Stimulated activated CD8-positive, alpha-beta memory T cell treated with anti-CD3 and anti-CD28 coated beads, Interleukin-15, amount 100 ng/mL, for 1 hour (primary cell): Measurements from ENCODE around the gene HTR4.
A peak's percentile ranks its signal among the peaks of the same experiment; 100 is the strongest.
"Not testable (repeated sequence)": the region's sequence is repeated elsewhere in the genome, so short reads cannot be mapped to it uniquely, and the experiment has no call there.

ENCODE experiments used
- DNase-seq: peaks from one replicate; pipeline ENCODE4 v3.0.0-alpha.2; 2020; ENCODE audit warnings: low read depth

Gene HTR4

DNA sequence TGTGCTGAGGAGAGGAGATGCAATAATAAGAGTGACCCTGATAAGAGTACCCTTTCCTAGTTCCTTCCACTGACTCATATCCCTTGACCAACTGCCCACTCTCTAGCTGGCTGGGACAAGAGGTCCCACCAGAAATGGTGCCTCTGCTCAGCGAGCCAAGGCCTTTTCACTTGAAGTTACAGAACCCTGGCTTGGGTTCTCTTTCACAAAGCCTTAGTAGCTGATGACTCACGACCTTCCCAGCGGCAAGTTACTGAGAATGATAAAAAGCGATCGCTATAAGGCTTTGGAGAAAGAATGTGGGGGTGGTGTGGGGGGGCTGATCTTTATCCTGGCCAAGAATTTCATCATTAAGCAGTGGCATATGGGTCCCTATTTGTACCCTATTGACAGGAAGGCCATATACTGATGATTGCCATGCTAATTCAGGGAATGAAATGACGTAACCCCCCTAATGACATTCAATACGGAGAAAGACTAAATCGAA is 180.3 kb downstream of the HTR4 start:
- no peak for DNase-seq

DNA sequence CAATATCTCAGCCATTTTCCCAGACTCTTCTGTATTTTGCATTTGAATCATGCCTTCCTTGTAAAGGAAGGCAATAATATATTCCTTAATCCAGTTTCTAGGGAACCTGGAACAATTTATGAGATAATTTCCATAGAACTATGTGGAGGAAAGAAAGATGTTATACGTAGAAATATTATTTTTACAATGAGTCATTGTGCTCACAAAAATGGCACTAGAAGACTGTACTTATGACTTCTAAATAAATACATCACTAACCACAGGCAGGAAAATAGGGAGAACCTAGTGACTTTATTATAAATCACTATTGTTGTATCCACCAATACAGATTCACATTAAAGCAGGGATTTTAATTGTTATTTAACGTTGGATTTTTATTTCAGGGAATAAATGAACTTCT is 182.9 kb downstream of the HTR4 start:
- no peak for DNase-seq

DNA sequence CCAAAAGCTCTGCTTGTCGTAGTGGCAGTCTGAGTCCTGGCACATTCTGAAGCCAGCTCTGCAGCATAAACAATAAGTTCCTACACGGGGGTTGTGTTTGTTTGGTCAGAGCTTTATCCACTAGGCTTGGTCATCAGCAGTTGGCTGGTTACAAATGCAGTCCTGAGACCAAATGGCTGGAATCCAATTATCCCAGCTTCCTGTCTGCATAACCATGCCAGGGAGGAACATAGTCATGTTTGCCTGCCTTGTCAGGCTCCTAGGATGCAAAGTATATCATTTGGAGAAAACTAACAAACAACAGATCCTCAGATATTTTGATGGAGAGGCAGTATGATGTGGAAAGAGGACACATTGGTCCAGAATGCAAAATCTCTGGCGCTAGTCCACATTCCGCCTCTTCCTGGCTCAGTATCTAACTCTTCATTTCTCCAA is 184.8 kb downstream of the HTR4 start:
- no peak for DNase-seq

DNA sequence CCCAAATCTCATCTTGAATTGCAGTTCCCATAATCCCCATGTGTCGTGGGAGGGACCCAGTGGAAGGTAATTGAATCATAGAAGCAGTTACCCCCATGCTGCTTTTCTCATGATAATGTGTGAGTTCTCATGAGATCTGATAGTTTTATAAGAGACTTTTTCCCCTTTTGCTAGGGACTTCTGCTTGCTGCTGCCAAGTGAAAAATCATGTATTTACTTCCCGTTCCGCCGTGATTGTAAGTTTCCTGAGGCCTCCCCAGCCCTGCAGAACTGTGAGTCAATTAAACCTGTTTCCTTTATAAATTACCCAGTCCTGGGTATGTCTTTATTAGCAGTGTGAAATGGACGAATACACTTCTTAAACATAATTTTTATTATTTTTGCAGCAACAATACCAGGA is 185.6 kb downstream of the HTR4 start:
- not testable (repeated sequence) for DNase-seq

DNA sequence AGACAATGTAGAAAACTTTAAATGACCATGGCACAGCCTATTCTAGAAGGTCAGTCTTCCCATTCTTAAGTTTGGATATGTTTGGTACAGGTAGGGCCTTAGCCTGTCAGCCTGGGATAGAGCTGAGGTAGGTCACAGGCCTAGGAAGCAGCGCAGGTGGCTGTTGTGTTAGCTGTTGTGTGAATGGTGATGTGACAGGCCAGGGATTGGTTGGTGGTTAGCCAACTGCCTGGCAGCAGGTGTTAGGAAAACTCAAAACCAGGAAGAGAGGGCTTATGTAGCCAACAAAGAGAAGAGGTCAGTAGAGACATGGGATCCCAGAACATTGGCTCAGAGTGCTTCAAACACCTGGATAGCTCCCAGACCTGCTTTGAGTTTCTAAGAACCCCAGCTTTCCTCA is 186.4 kb downstream of the HTR4 start:
- DNase-seq, result no peak

DNA sequence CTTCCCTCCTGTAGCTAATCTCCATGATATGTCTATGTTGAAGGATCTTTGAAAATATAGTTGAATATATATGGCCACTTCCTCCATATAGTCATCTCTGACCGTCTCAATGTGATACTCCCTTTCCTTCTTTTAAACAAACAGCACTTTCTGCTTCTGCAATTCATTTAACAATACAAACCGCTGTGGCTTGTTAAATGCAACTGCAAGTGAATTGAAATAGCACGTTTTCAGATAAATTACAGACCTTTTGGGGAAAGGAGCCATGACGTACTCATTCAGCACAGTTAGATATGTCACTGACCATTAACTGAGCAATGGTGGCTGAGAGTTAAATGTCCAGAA is 188.1 kb downstream of the HTR4 start:
- no peak for DNase-seq

DNA sequence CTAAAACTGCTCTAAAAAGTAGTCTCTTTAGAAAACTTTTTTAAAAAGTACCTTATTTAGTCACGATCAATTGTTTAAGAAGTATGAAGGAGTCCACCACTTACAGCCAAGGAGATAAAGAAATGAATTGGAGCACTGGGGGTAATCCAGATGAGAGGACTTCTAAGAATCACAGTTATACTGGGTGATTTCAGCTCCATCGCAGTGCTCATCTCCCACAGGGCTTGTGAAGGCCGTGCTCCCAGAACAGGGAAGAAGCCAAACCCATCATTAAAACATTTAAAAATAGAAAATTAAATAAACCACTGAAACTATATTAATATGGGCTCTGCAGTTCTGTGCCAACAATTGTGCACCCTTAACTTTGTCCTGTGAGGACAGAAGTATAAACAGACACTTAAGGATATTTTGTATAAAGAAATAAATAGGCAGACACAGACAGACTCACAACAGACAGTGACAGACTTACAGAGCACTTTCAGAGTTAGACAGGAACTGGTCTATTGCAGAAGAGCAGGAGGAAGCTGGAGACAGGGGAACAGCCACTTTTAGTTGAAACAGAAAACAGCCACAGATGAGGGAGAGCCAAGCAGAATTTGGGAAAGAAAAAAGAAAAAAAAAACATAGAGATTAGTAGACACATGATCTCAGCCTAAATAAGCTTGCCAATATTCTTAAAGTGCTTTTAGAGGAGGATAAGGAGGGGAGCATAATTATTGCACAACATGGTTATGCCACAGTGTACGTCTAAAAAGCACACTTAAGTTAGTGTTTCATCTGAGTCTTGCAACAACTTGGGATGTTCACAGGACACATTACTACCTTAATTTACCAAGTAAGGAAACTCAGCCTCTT is 188.7 kb downstream of the HTR4 start:
- DNase-seq, result no peak

DNA sequence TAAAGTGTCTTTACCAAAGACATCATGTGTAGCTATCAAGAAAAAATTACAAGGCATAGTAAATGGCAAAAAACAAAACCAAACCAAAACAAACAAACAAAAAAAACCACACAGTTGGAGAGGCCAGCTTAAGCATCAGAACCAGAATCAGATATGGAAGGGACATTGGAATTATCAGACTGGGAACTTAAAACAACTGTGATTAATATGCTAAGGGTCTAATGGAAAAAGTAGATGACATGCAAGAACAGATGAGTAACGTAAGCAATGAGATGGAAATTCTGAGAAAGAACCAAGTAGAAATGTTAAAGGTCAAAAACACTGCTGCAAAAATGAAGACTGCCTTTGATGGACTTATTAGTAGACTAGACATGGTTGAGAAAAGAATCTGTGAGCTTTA is 194.7 kb downstream of the HTR4 start:
- no peak for DNase-seq

DNA sequence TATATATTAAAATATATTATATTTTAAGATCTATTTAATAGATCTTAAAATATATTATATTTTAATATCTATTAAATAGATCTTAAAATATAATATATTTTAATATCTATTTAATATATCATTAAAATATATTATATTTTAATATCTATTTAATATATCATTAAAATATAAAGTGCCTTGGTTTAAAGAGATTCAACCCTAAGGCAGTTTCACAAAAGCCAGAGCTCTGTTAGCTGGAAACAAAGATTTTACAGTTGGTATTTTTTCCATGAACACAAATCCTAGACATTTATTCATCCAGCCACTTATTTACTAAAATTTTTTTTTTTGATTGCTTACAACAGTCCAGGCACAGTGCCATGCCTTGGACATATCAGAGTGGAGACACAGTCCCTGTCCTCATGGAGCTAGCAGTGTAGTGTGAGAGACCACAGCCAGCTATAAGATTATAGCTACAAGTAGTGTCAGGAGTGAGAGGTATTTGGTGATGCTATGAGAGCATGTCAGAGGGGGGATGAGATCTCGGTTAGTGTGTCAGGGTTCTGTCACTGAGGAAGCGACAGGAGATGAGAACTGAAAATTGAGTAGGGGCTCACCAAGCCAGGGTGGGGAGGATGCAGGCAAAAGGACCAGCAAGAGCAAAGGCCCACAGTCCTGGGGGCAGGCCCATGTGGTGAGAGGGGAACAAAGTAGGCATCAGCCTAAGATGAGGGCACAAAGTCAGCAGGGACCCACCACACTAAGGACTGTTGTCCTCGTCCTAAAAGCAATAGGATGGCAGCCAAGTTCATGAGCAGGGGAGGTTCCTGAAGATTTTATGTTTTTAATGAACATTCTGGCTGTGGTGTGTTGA is 196.1 kb downstream of the HTR4 start:
- no peak for DNase-seq

DNA sequence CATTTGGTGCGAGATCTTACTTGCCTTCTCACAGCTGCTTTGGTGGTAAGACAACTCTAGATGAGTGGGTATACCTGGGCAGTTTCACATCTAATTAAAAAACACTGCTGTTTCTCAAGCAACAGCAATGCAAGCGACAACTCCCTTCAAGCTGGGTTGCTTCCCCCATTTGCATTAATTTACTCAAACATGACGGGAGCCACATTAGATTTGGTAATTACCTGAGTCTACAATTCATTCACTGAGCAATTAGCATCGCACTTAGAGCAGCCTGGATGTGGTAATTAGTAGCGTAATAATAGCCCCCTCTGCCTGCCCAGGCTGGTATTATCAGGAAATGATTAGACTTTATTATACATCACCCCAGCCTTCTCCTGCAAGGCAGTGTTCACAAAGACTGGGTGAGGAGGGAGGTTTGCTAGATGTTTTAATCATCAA is 197.1 kb downstream of the HTR4 start:
- no peak for DNase-seq

DNA sequence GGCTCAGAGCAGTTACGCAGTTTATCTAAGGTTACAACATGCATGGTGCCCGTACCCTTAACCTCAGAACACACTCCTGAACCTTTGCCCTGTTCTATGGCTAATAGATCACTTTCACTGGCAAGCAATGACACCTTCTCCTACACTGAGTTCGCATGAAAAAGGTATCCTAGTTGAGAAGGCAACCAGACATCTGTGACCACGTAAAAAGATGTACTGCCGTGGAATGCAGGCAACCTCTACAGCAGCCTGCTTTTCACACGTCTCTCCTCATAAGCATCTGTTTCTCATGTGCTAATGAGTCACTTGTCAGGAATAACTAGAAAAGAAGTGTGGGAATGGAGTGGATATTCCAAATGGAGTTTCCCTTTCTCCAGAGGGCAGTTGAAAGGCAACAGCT is 199.1 kb downstream of the HTR4 start:
- no peak for DNase-seq

DNA sequence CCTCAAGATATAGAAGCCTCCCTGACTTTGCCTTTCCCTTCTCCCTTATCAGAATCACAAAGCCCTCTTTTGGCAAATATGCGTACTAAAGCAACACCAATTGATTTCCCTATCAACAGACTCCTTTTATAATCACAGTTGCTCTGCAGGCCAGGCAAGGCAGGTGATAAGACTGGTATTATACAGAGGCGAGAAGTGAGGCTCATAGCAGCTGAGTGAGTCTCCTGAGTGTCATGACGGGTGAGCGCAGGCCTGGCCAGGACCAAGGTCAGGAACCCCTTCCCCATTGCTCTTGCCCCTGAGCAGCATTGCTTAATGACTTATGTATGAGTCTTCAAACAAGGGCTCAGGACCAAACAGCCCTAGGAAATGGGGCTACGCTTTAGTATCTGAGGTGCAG is 199.8 kb downstream of the HTR4 start:
- no peak for DNase-seq

DNA sequence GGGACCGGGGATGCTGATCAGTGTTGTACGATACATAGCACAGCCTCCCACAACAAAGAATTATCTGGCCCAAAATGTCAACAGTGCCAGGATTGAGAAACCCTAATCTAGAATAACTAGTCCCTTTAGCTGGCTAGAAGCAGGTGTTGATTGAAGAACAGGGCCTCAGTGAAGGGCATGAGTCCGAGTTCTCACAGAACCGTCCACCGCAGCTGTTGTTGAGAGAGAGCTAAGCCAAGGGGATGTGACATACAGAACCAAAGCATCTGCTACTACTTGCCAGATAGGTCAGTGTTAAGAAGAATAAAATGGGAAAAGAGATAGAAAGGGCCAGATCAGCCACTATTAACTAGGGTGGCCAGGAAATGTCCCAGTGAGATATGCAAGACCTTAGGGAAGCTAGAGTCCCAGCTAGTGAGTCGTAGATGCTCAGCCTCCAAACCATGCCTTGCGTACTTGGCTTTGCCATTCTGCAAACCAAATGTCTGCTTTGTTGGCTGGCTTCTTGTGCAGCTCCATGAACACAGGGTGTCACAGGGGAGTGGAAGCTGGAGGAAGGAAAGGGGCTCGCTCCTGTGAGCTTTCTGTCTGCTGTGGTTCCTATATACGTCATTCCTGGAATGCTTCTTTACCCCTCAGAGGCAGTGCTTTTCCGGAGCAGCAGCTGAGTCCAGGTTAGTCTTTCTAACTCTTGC is 201.7 kb downstream of the HTR4 start:
- no peak for DNase-seq

DNA sequence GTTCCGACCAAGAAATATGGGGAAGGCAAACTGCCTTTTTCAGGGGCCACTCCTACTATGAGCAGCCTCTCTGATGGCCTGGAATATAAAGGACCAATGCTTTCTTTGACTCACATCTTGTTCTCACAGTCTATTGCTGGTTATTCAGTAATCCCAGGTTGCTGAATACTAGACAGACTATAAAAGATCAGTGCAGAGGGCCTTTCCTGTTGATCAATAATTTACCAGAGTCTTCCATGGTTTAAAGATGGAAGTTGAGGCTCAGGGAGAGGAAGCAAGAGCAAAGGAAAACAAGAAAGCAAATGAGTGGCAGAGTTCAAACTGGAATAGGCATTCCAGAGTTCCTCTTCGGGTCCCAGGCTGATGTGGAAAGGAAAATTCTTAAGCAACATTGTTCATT is 207.7 kb downstream of the HTR4 start:
- no peak for DNase-seq

DNA sequence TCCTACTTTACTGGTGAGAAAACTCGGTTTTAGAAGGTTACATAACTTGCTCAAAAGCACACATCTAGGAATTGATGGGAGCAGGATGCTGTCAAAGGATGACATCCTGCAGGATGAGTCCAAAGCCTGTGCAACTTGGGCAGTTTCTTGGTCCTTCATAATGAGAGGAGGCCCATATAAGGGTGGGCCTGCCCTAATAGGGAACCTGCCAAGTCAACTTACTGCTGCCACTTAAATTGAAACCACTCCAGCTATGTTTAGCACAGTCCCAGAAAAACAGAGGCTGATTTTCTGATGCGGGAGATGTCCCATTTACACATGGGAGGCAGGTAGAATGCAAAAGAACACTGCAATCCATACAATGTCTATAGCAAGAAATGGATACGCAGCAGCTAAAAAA is 208.7 kb downstream of the HTR4 start:
- DNase-seq, result no peak

DNA sequence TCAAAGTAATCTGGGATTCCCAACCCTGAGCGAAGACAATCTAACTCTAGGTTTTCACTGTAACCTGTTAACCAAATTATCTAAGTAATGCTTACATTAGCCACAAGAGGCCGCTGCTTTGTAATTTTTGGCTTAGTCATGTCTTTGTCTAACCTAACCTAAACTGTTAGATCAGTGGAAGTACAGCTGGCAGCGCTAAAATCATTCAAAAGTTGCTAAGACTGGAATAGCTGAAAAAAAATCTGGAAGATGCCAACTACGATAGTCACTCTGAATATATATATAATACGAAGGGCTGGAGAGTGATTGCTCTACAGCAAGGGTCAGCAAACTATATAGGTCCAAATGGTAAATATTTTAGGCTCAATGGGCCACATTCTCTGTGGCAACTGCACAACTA is 210.3 kb downstream of the HTR4 start:
- DNase-seq, result peak; percentile 3

DNA sequence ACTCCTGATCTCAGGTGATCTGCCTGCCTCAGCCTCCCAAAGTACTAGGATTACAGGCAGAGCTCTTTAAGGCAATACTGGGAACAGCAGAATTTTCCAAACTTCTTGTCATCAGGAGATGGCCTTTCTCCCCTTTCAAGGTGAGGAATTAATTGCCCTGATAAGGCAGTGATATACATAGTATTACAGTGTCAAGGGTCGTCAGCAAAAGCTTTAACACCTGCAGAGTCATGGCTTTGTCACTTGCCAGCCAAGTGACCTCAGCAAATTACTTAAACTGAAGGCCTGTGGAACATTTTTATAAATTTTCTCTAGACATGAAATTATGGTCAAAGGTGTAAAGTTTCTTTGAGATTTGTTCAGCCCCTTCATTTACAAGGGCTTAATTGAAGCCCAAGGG is 211.1 kb downstream of the HTR4 start:
- DNase-seq, result no peak

DNA sequence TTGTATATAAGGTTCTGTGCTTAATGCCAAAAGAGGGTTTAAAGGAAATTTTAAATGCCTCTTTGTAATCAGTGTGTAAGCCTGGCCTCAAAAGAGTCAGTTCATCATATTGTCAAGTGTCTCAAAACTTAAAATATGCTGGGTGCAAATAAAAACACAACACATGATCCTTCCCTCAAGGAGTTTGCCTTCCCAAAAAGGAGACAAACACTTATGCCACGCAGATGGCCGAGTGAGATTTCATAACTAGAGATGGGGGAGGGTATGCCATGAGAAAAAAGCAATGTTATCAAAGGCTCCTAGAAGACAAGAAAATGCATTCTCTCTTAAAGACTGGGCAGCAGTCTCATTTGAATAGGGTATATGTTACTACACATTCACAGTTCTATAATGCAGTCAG is 215.4 kb downstream of the HTR4 start:
- no peak for DNase-seq

DNA sequence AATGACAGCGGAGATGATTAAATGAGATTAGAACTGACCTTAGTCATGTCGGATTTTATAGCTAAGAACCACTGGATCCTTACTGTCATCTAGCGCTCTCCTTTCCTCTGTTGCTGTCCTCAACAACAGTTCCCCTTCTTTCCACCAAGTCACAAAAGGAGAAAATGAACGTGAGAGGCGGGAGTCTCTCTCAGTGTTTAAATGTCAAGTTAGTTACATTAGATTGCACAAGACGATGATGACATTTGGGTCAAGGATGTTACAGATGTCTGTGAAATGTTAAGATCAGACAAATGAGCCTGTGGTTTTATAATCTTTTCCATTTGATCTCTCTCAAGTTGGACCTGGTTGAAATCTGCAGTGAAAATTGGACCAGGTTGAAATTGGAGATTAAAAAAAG is 217.1 kb downstream of the HTR4 start:
- DNase-seq, result no peak

DNA sequence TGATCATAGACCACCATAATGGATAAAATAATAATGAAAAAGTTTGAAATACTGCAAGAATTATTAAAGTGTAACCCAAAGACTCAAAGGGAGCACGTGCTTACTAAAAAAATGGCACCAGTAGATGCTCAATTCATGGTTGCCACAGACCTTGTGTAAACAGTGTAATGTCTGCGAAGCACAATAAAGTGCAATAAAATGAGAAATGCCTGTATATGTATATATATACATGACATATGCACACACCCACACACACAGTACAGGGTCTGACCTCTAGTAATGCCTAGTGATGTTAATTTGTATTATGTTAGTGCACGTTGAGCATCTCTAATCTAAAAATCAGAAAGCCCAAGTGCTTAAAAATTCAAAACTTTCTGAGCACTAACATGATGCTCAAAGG is 218.3 kb downstream of the HTR4 start:
- DNase-seq, result no peak

DNA sequence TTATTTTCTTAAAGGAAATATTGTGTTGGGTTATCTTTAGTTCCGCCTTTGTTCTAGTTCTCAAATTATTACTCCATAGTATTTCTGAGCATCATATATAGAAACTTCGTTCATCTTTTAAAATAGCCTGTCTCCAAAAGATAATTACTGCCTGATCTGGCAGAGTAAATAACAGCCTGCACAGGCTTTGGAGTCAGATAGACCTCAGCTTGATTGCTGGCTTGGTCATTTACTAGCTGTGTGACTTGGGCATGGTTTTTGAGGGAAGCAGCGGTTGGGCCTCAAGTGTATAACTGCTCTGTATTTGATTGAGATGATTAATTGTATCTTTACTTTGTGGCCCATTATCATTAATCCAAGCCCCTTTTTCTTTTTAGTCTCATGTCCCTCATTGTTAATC is 220.5 kb downstream of the HTR4 start:
- no peak for DNase-seq
